ENCODE results near the gene SPIN2B.
"Not testable (repeated sequence)": the region's sequence is repeated elsewhere in the genome, so short reads cannot be mapped to it uniquely, and the experiment has no call there.

SPIN2B gene

GRCh38 chrX:57121162-57121755 lies at the start of gene SPIN2B:
Gene SPIN2B, minus strand, starts transcription at chrX:57121548.
- peak; percentile 57 for DNase-seq

GRCh38 chrX:57156397-57157049 lies 35.2 kb upstream of the SPIN2B start:
- no peak for DNase-seq

GRCh38 chrX:57155171-57155570 lies 33.8 kb upstream of the SPIN2B start:
- DNase-seq = no peak

GRCh38 chrX:57152222-57152621 lies 30.9 kb upstream of the SPIN2B start:
- not testable (repeated sequence) for DNase-seq

GRCh38 chrX:57138674-57139073 lies 17.3 kb upstream of the SPIN2B start:
- no peak for DNase-seq

GRCh38 chrX:57137501-57137900 lies 16.2 kb upstream of the SPIN2B start:
- no peak for DNase-seq

- not testable (repeated sequence) for DNase-seq
Observed at GRCh38 chrX:57137073-57137472, 15.7 kb upstream of the SPIN2B start, which contains the start of gene SPIN2A. Gene SPIN2A, minus strand, starts transcription at chrX:57137397. Its CDS starts 800 bp downstream, at chrX:57136597.

GRCh38 chrX:57136589-57136988 lies 15.2 kb upstream of the SPIN2B start:
- not testable (repeated sequence) for DNase-seq

GRCh38 chrX:57135287-57135686 lies 13.9 kb upstream of the SPIN2B start:
- no peak for DNase-seq

GRCh38 chrX:57134702-57135101 lies 13.4 kb upstream of the SPIN2B start:
- no peak for DNase-seq

GRCh38 chrX:57133706-57134105 lies 12.4 kb upstream of the SPIN2B start:
- no peak for DNase-seq

- not testable (repeated sequence) for DNase-seq
Observed at GRCh38 chrX:57133284-57133683, 11.9 kb upstream of the SPIN2B start.

GRCh38 chrX:57132046-57132445 lies 10.7 kb upstream of the SPIN2B start:
- no peak for DNase-seq

- DNase-seq = no peak
Observed at GRCh38 chrX:57121816-57122215, 468 bp upstream of the SPIN2B start.

- not testable (repeated sequence) for DNase-seq
Observed at GRCh38 chrX:57120619-57121161, 658 bp downstream of the SPIN2B start.

GRCh38 chrX:57119416-57119815 lies 1.9 kb downstream of the SPIN2B start:
- no peak for DNase-seq

GRCh38 chrX:57117566-57117965 lies 3.8 kb downstream of the SPIN2B start:
- not testable (repeated sequence) for DNase-seq

GRCh38 chrX:57104921-57105398 lies 16.4 kb downstream of the SPIN2B start:
- no peak for DNase-seq

GRCh38 chrX:57104406-57104805 lies 16.9 kb downstream of the SPIN2B start:
- DNase-seq = no peak

GRCh38 chrX:57103489-57103888 lies 17.9 kb downstream of the SPIN2B start:
- no peak for DNase-seq

- not testable (repeated sequence) for DNase-seq
Observed at GRCh38 chrX:57102918-57103317, 18.4 kb downstream of the SPIN2B start.

- DNase-seq = no peak
Observed at GRCh38 chrX:57083143-57083542, 38.2 kb downstream of the SPIN2B start.

GRCh38 chrX:57074458-57074857 lies 46.9 kb downstream of the SPIN2B start:
- DNase-seq = no peak
